PC-3 (cell line): ENCODE measurements around the gene GABBR2. TPM values are rescaled to one million over a fixed set of nuclear protein-coding genes. Genes with fewer than 3 reads are reported as not detected.

ENCODE experiments used
- ATAC-seq: fragments of 200-7000 bp; cut with Tn5 transposase; 2 replicates; pipeline ENCODE4 v1.9.1; 2020; ENCODE audit warnings: mild to moderate bottlenecking, moderate library complexity
- BruUV-seq: library from RNA; stranded (reverse); fragments of 400-500 nt; replicated peaks from 2 replicates; lab custom pipeline; 2021; lab: Mats Ljungman, UMichigan
- CTCF ChIA-PET: fragments of 300-600 bp; sonication (Branson Sonifier 250); formaldehyde crosslinking; loops from one replicate; lab custom pipeline; 2022; ENCODE audit warnings: antibody characterized with exemption; lab: Charles Lee
- POLR2A ChIA-PET: fragments of 300-600 bp; sonication (Branson Sonifier 250); formaldehyde crosslinking; loops from one replicate; lab custom pipeline; 2022; ENCODE audit warnings: antibody characterized with exemption; ENCODE audit not compliant: unreplicated experiment; lab: Charles Lee
- DNase-seq: peaks from one replicate; pipeline ENCODE4 v3.0.0-alpha.2; 2015
- H2AFZ ChIP-seq: fragments of 300-600 bp; sonication (generic); 2 replicates; pipeline ENCODE4 v1.6.0; 2016; ENCODE audit warnings: antibody characterized with exemption, low read length
- H3F3A ChIP-seq: fragments of 300-600 bp; sonication (generic); one replicate; pipeline ENCODE4 v1.6.0; 2017; ENCODE audit warnings: antibody characterized with exemption, low read length, control low read depth, mild to moderate bottlenecking; ENCODE audit not compliant: unreplicated experiment
- H3K27ac ChIP-seq: fragments of 300-600 bp; sonication (generic); 2 replicates; pipeline ENCODE4 v1.5.1; 2016; ENCODE audit warnings: mild to moderate bottlenecking, low read length
- H3K27me3 ChIP-seq: fragments of 300-600 bp; sonication (generic); 2 replicates; pipeline ENCODE4 v1.6.1; 2016; ENCODE audit warnings: low read length, mixed read lengths
- H3K36me3 ChIP-seq: fragments of 300-600 bp; sonication (generic); 2 replicates; pipeline ENCODE4 v1.6.1; 2016; ENCODE audit warnings: low read depth, mixed run types, low read length, mixed read lengths
- H3K4me1 ChIP-seq: fragments of 300-600 bp; sonication (generic); 2 replicates; pipeline ENCODE4 v1.5.1; 2016; ENCODE audit warnings: low read length; ENCODE audit not compliant: insufficient read depth
- H3K4me2 ChIP-seq: fragments of 300-600 bp; sonication (generic); 2 replicates; pipeline ENCODE4 v1.6.0; 2016; ENCODE audit warnings: low read length
- H3K4me3 ChIP-seq: fragments of 300-600 bp; sonication (generic); 2 replicates; pipeline ENCODE4 v1.5.1; 2016; ENCODE audit warnings: mild to moderate bottlenecking, low read length, mixed read lengths
- H3K79me2 ChIP-seq: fragments of 300-600 bp; sonication (generic); 2 replicates; pipeline ENCODE4 v1.6.1; 2017; ENCODE audit warnings: low read length, mixed read lengths
- H3K9ac ChIP-seq: fragments of 300-600 bp; sonication (generic); 2 replicates; pipeline ENCODE4 v1.6.0; 2016; ENCODE audit warnings: mild to moderate bottlenecking, low read length
- H3K9me2 ChIP-seq: fragments of 300-600 bp; sonication (generic); replicated peaks from 2 replicates; pipeline ENCODE4 v1.6.1; 2016; ENCODE audit warnings: mixed run types, low read length, mixed read lengths
- H3K9me3 ChIP-seq: fragments of 300-600 bp; sonication (generic); 2 replicates; pipeline ENCODE4 v1.6.1; 2016; ENCODE audit warnings: low read length, mixed read lengths
- H4K20me1 ChIP-seq: fragments of 300-600 bp; sonication (generic); 2 replicates; pipeline ENCODE4 v1.6.1; 2016; ENCODE audit warnings: low read length, mixed read lengths
- CTCF ChIP-seq: fragments of 300-600 bp; sonication (generic); conservative IDR thresholded peaks from 2 replicates; pipeline ENCODE4 v1.5.1; 2017; ENCODE audit warnings: antibody characterized with exemption, low read depth, mild to moderate bottlenecking, low read length
- EZH2 ChIP-seq: fragments of 300-600 bp; sonication (generic); IDR thresholded peaks from one replicate; pipeline ENCODE4 v1.6.1; 2017; ENCODE audit warnings: antibody characterized with exemption, mild to moderate bottlenecking, low read length; ENCODE audit not compliant: unreplicated experiment
- EZH2phosphoT487 ChIP-seq: fragments of 300-600 bp; sonication (generic); IDR thresholded peaks from 2 replicates; pipeline ENCODE4 v1.6.1; 2018; ENCODE audit warnings: mild to moderate bottlenecking, antibody characterized with exemption, low read length, borderline replicate concordance
- intact Hi-C: fragments of 100-400 bp; cut with micrococcal nuclease; formaldehyde crosslinking; loops from 2 replicates; pipeline ENCODE4 v1.9.0; 2023
- total RNA-seq: library from RNA; depleted of rRNA; stranded (reverse); fragments of >200 nt; gene quantifications from 2 replicates; pipeline ENCODE4 v1.2.3, GENCODE V29; 2014

The GABBR2 gene
- total RNA-seq, 1 experiment from 2014 or later: 0.44 TPM

GRCh38 chr9:98372077-98372836 is 336.5 kb downstream of the GABBR2 start:
- ATAC-seq: no peak

GRCh38 chr9:98370976-98371315 is 337.8 kb downstream of the GABBR2 start:
- Histone ChIP-seq H3K9ac (no peak overlapping the region), H3K4me1 (peaks cover 8% of the 10 kb centered on the region; the same call in 1 of the 2 replicates), H3K9me2 (no peaks in the 10 kb centered on the region), H3K36me3 (no peaks in the 10 kb centered on the region), H3K27me3 (no peaks in the 10 kb centered on the region), H3F3A (no peaks in the 10 kb centered on the region), H3K9me3 (peaks cover 3% of the 10 kb centered on the region; the same call in 1 of the 2 replicates), H4K20me1 (no peaks in the 10 kb centered on the region), H3K4me2 (no peak overlapping the region), H3K79me2 (no peaks in the 10 kb centered on the region), H3K4me3 (no peak overlapping the region), H2AFZ (no peak overlapping the region), H3K27ac (no peak overlapping the region)
- DNase-seq (no peak), ATAC-seq (no peak)
- CTCF ChIA-PET: no interaction called here
- BruUV-seq: no TSS peak
- POLR2A ChIA-PET: no interaction called here
- intact Hi-C loops: no loop called here
- TF ChIP-seq CTCF: no peak
- TF ChIP-seq EZH2: no peak
- no peak for TF ChIP-seq EZH2phosphoT487

More at GRCh38 chr9:98372077-98372836, 336.5 kb downstream of the GABBR2 start:
- Histone ChIP-seq H3K4me1 (peaks cover 8% of the 10 kb centered on the region; the same call in 1 of the 2 replicates), H3K9me3 (no peaks in the 10 kb centered on the region), H3F3A (no peaks in the 10 kb centered on the region), H3K36me3 (no peaks in the 10 kb centered on the region), H3K27ac (no peak overlapping the region), H3K79me2 (no peaks in the 10 kb centered on the region), H3K27me3 (no peaks in the 10 kb centered on the region), H3K4me2 (no peak overlapping the region), H2AFZ (no peak overlapping the region), H4K20me1 (no peaks in the 10 kb centered on the region), H3K9ac (no peak overlapping the region), H3K4me3 (no peak overlapping the region), H3K9me2 (no peaks in the 10 kb centered on the region)
- intact Hi-C loops: no loop called here
- no peak for DNase-seq
- CTCF ChIA-PET: no interaction called here
- no TSS peak for BruUV-seq
- POLR2A ChIA-PET: no interaction called here
- TF ChIP-seq CTCF: no peak
- no peak for TF ChIP-seq EZH2phosphoT487
- TF ChIP-seq EZH2: no peak

- ATAC-seq (no peak), DNase-seq (no peak)
- intact Hi-C loops: no loop called here
- POLR2A ChIA-PET: no interaction called here
- H3K36me3 ChIP-seq: no peaks in the 10 kb centered on the region
- no TSS peak for BruUV-seq
- H3K9me2 ChIP-seq: no peaks in the 10 kb centered on the region
- H3F3A ChIP-seq: no peaks in the 10 kb centered on the region
- peaks cover 8% of the 10 kb centered on the region; the same call in 1 of the 2 replicates for H3K4me1 ChIP-seq
- CTCF ChIA-PET: no interaction called here
- H3K4me2 ChIP-seq: no peak overlapping the region
- no peaks in the 10 kb centered on the region for H3K79me2 ChIP-seq
- H3K27ac ChIP-seq: no peak overlapping the region
- H3K9me3 ChIP-seq: peaks cover 5% of the 10 kb centered on the region; the same call in 1 of the 2 replicates
- H3K27me3 ChIP-seq: no peaks in the 10 kb centered on the region
- no peak for TF ChIP-seq EZH2phosphoT487
- TF ChIP-seq EZH2: no peak
- TF ChIP-seq CTCF: no peak
- H3K9ac ChIP-seq: no peak overlapping the region
- no peak overlapping the region for H2AFZ ChIP-seq
- no peak overlapping the region for H3K4me3 ChIP-seq
- H4K20me1 ChIP-seq: no peaks in the 10 kb centered on the region
These were observed 338.3 kb downstream of the GABBR2 start for GRCh38 chr9:98370300-98370975.
